ENCODE data around the gene GNAZ.

DNA sequence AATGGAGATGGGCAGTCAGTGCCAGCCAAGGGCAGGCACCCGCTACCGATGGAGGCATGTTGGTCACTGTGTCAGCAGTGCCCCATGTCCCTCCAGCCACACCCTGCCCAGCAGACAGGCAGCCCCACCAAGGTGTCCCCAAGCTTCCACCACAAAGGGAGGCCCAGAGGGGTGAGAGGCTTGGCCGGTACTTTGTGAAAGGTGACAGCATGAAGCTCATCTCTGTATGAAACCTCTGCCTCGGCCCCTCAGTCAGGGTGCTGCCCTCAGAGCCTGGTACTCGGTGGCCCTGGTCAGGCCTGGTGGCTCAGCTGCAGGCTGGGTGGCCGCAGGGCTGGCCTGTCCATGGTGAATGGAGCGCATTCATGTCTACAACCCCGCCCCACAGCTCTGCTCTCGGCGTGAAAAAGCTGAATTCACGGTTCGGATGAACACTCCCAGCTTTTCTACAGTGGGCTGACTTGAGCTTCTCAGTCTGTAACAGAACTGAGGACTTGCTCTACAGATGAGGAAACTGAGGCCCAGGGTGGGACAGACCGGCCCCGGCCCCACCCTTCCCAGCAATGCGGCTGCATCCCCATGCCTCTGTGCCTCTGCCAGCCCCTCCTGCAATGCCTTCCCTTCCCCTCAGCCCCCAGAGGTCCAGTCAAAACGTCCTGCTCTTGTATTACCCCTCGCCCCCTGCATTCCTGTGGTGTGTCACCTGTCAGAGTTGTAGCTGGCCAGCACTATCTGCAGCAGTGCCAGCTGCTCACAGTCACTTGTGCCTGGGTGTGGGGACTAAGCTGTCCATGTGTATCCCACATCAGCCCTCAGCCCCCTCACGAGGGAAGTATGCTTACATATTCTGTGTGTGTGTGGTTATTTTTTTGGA is 43.8 kb downstream of the GNAZ start:
- TF ChIP-seq GABPA (IDR thresholded peaks at IDR 0.05; ENCODE audit: low read depth) = no peak
- TF ChIP-seq, protein P1, sequence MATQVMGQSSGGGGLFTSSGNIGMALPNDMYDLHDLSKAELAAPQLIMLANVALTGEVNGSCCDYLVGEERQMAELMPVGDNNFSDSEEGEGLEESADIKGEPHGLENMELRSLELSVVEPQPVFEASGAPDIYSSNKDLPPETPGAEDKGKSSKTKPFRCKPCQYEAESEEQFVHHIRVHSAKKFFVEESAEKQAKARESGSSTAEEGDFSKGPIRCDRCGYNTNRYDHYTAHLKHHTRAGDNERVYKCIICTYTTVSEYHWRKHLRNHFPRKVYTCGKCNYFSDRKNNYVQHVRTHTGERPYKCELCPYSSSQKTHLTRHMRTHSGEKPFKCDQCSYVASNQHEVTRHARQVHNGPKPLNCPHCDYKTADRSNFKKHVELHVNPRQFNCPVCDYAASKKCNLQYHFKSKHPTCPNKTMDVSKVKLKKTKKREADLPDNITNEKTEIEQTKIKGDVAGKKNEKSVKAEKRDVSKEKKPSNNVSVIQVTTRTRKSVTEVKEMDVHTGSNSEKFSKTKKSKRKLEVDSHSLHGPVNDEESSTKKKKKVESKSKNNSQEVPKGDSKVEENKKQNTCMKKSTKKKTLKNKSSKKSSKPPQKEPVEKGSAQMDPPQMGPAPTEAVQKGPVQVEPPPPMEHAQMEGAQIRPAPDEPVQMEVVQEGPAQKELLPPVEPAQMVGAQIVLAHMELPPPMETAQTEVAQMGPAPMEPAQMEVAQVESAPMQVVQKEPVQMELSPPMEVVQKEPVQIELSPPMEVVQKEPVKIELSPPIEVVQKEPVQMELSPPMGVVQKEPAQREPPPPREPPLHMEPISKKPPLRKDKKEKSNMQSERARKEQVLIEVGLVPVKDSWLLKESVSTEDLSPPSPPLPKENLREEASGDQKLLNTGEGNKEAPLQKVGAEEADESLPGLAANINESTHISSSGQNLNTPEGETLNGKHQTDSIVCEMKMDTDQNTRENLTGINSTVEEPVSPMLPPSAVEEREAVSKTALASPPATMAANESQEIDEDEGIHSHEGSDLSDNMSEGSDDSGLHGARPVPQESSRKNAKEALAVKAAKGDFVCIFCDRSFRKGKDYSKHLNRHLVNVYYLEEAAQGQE (IDR thresholded peaks at IDR 0.05; ENCODE audit: insufficient replicate concordance, low read depth) = no peak
- no peak for TF ChIP-seq POLR2AphosphoS5 (IDR thresholded peaks at IDR 0.05; ENCODE audit: low read depth)
- TF ChIP-seq, protein P2, sequence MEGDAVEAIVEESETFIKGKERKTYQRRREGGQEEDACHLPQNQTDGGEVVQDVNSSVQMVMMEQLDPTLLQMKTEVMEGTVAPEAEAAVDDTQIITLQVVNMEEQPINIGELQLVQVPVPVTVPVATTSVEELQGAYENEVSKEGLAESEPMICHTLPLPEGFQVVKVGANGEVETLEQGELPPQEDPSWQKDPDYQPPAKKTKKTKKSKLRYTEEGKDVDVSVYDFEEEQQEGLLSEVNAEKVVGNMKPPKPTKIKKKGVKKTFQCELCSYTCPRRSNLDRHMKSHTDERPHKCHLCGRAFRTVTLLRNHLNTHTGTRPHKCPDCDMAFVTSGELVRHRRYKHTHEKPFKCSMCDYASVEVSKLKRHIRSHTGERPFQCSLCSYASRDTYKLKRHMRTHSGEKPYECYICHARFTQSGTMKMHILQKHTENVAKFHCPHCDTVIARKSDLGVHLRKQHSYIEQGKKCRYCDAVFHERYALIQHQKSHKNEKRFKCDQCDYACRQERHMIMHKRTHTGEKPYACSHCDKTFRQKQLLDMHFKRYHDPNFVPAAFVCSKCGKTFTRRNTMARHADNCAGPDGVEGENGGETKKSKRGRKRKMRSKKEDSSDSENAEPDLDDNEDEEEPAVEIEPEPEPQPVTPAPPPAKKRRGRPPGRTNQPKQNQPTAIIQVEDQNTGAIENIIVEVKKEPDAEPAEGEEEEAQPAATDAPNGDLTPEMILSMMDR (IDR thresholded peaks at IDR 0.05; ENCODE audit: insufficient read depth, low read length) = no peak
- no peak for TF ChIP-seq SPI1 (IDR thresholded peaks at IDR 0.05; ENCODE audit: borderline replicate concordance, low read depth)

Data from HL-60 (cell line).